Suprapubic skin (tissue), 4 donors: ENCODE measurements around the gene CACNG6. TPM values are rescaled to one million over a fixed set of nuclear protein-coding genes. Genes with fewer than 3 reads are reported as not detected.

Experiments
- DNase-seq, 2 donors: peaks; one replicate each; pipeline ENCODE4 v3.0.0-alpha.2; 2019; ENCODE audit warnings: low spot score in 2 of 2
- H3K27ac ChIP-seq: fragments of 200-600 bp; sonication (generic); one replicate; pipeline ENCODE4 v1.5.1; 2019
- H3K27me3 ChIP-seq: fragments of 200-600 bp; sonication (generic); one replicate; pipeline ENCODE4 v1.5.1; 2019
- H3K36me3 ChIP-seq: fragments of 200-600 bp; sonication (generic); one replicate; pipeline ENCODE4 v1.5.1; 2019
- H3K4me1 ChIP-seq: fragments of 200-600 bp; sonication (generic); one replicate; pipeline ENCODE4 v1.5.1; 2019
- H3K4me3 ChIP-seq: fragments of 200-600 bp; sonication (generic); one replicate; pipeline ENCODE4 v1.5.1; 2019; ENCODE audit warnings: mild to moderate bottlenecking
- H3K9me3 ChIP-seq: fragments of 200-600 bp; sonication (generic); one replicate; pipeline ENCODE4 v1.5.1; 2019
- CTCF ChIP-seq, 2 donors: fragments of 200-600 bp in 1 of 2; fragments of 450-650 bp in 1 of 2; sonication (generic) in 1 of 2; IDR thresholded peaks; one replicate each; pipeline ENCODE4 v1.5.1; 2016 to 2019; ENCODE audit warnings: antibody characterized with exemption in 2 of 2, mild to moderate bottlenecking in 1 of 2, moderate library complexity in 1 of 2
- EP300 ChIP-seq: sonication (generic); formaldehyde crosslinking; IDR thresholded peaks from one replicate; pipeline ENCODE4 v1.6.1; 2017; ENCODE audit warnings: antibody characterized with exemption
- POLR2A ChIP-seq, 2 donors: fragments of 450-650 bp; IDR thresholded peaks; one replicate each; pipeline ENCODE4 v1.6.1; 2017; ENCODE audit warnings: antibody characterized with exemption in 2 of 2, mild to moderate bottlenecking in 2 of 2, moderate library complexity in 2 of 2
- POLR2AphosphoS5 ChIP-seq, 3 donors: sonication (generic); formaldehyde crosslinking; IDR thresholded peaks; one replicate each; pipeline ENCODE4 v1.6.1; 2017; ENCODE audit warnings: antibody characterized with exemption in 3 of 3
- WGBS: methylation state at CpG from one replicate; pipeline ENCODE4 v1.1.5; 2018; 5-methylcytosine and 5-hydroxymethylcytosine counted together
- total RNA-seq, 4 donors: library from RNA; depleted of rRNA; stranded (reverse); fragments of >200 nt; gene quantifications; one replicate each; pipeline ENCODE4 v1.1.0, GENCODE V29; 2016

The CACNG6 gene
- total RNA-seq, 4 donors from 2014 or later, result not detected

- no peak for DNase-seq
- WGBS, result 74% methylated on average over 4 of the region's 5 CpGs
- peaks cover 79% of the 10 kb centered on the region for H3K27me3 ChIP-seq
These were observed 8.3 kb downstream of the CACNG6 start for GRCh38 chr19:53999694-54000093.

GRCh38 chr19:54001496-54001895 lies 10.1 kb downstream of the CACNG6 start:
- H3K27ac ChIP-seq, result no peak overlapping the region
- peaks cover 73% of the 10 kb centered on the region for H3K27me3 ChIP-seq
- H3K9me3 ChIP-seq, result no peaks in the 10 kb centered on the region
- TF ChIP-seq POLR2AphosphoS5 (IDR thresholded peaks at IDR 0.05) (no peak), POLR2A (IDR thresholded peaks at IDR 0.05) (no peak), EP300 (no peak), CTCF (IDR thresholded peaks at IDR 0.05) (no peak)
- H3K4me1 ChIP-seq, result no peaks in the 10 kb centered on the region
- no peak overlapping the region for H3K4me3 ChIP-seq
- DNase-seq, result no peak
- no peaks in the 10 kb centered on the region for H3K36me3 ChIP-seq
- 49% methylated on average over 2 of the region's 2 CpGs for WGBS

More at GRCh38 chr19:53999694-54000093, 8.3 kb downstream of the CACNG6 start:
- no peak overlapping the region for H3K4me3 ChIP-seq
- TF ChIP-seq POLR2AphosphoS5 (IDR thresholded peaks at IDR 0.05) (no peak), POLR2A (IDR thresholded peaks at IDR 0.05) (no peak), EP300 (no peak), CTCF (IDR thresholded peaks at IDR 0.05) (no peak)
- H3K4me1 ChIP-seq, result no peaks in the 10 kb centered on the region
- H3K36me3 ChIP-seq, result no peaks in the 10 kb centered on the region
- no peaks in the 10 kb centered on the region for H3K9me3 ChIP-seq
- H3K27ac ChIP-seq, result no peak overlapping the region

- no peak for TF ChIP-seq EP300
- TF ChIP-seq POLR2A (IDR thresholded peaks at IDR 0.05), result no peak
- no peak for TF ChIP-seq POLR2AphosphoS5 (IDR thresholded peaks at IDR 0.05)
- TF ChIP-seq CTCF (IDR thresholded peaks at IDR 0.05), result no peak
- Histone ChIP-seq H3K9me3 (no peaks in the 10 kb centered on the region), H3K4me3 (no peak overlapping the region), H3K36me3 (no peaks in the 10 kb centered on the region), H3K27me3 (peaks cover 69% of the 10 kb centered on the region), H3K4me1 (no peaks in the 10 kb centered on the region), H3K27ac (no peak overlapping the region)
- no peak for DNase-seq
- 51% methylated on average over 10 of the region's 10 CpGs for WGBS
These were observed 11.3 kb downstream of the CACNG6 start for GRCh38 chr19:54002495-54003315.

- Histone ChIP-seq H3K27me3 (peaks cover 46% of the 10 kb centered on the region), H3K36me3 (no peaks in the 10 kb centered on the region), H3K4me3 (no peak overlapping the region), H3K4me1 (no peaks in the 10 kb centered on the region), H3K27ac (no peak overlapping the region), H3K9me3 (no peaks in the 10 kb centered on the region)
- TF ChIP-seq POLR2A (IDR thresholded peaks at IDR 0.05) (no peak), CTCF (IDR thresholded peaks at IDR 0.05) (no peak)
- no peak for DNase-seq
- WGBS, result 79% methylated on average over 8 of the region's 8 CpGs
These were observed 18.0 kb downstream of the CACNG6 start for GRCh38 chr19:54009440-54009839.

- H3K27me3 ChIP-seq, result peaks cover 49% of the 10 kb centered on the region
- no peaks in the 10 kb centered on the region for H3K9me3 ChIP-seq
- WGBS, result 84% methylated on average over 6 of the region's 6 CpGs
- TF ChIP-seq POLR2A (IDR thresholded peaks at IDR 0.05) (no peak), POLR2AphosphoS5 (IDR thresholded peaks at IDR 0.05) (no peak), CTCF (IDR thresholded peaks at IDR 0.05) (no peak), EP300 (no peak)
- H3K4me3 ChIP-seq, result no peak overlapping the region
- no peak for DNase-seq
- H3K27ac ChIP-seq, result no peak overlapping the region
- H3K4me1 ChIP-seq, result no peaks in the 10 kb centered on the region
- no peaks in the 10 kb centered on the region for H3K36me3 ChIP-seq
These were observed 19.0 kb downstream of the CACNG6 start for GRCh38 chr19:54010474-54010873.
